GM12878 (cell line): Measurements from ENCODE around the gene F7. TPM values are rescaled to one million over a fixed set of nuclear protein-coding genes. Genes with fewer than 3 reads are reported as not detected.

Experiments used
- ATAC-seq: fragments of 200-7000 bp; cut with Tn5 transposase; 3 replicates; pipeline ENCODE4 v1.9.1; 2020; ENCODE audit warnings: mild to moderate bottlenecking, moderate library complexity
- BruUV-seq: library from RNA; stranded (reverse); fragments of 400-500 nt; replicated peaks from 2 replicates; lab custom pipeline; 2021; lab: Mats Ljungman, UMichigan
- CTCF ChIA-PET: fragments of 300-600 bp; sonication (Branson Sonifier 250); formaldehyde crosslinking; extraction: SDS; loops from one replicate; lab custom pipeline; 2021; ENCODE audit warnings: inconsistent platforms; lab: Yijun Ruan, JAX
- POLR2A ChIA-PET: fragments of 350-600 bp; formaldehyde crosslinking; extraction: SDS; loops from one replicate; lab custom pipeline; 2021; ENCODE audit warnings: inconsistent platforms; lab: Charles Lee
- RAD21 ChIA-PET: fragments of 300-600 bp; sonication (Branson Sonifier 250); formaldehyde crosslinking; loops from one replicate; lab custom pipeline; 2023; ENCODE audit warnings: antibody characterized with exemption; ENCODE audit not compliant: unreplicated experiment; lab: Charles Lee
- SMC1A ChIA-PET: fragments of 300-600 bp; sonication (Branson Sonifier 250); formaldehyde crosslinking; loops from one replicate; lab custom pipeline; 2023; ENCODE audit not compliant: unreplicated experiment, uncharacterized antibody; lab: Charles Lee
- DNase-seq: peaks from one replicate; pipeline ENCODE4 v3.0.0-alpha.2; 2011; ENCODE audit warnings: low read depth, low spot score
- FAIRE-seq: peaks from 3 replicates; lab custom pipeline; 2011; peaks lifted over from hg19 to GRCh38; lab: Jason Lieb, UNC
- H2AFZ ChIP-seq: 2 replicates; pipeline ENCODE4 v1.6.0; 2011; ENCODE audit warnings: low read depth, low read length, control low read depth; ENCODE audit not compliant: control insufficient read depth
- H3K27ac ChIP-seq: 2 replicates; pipeline ENCODE4 v1.5.1; 2011; ENCODE audit warnings: control low read depth; ENCODE audit not compliant: control insufficient read depth, insufficient read depth
- H3K27me3 ChIP-seq, 2 experiments: replicated peaks in 1 of 2; 2 replicates each; pipeline versions ENCODE4 v1.6.0 to v1.6.1; 2011; ENCODE audit warnings: low read length in 1 of 2; ENCODE audit not compliant: control insufficient read depth in 2 of 2, insufficient read depth in 2 of 2
- H3K36me3 ChIP-seq, 2 experiments: 2 replicates each; pipeline ENCODE4 v1.5.1; 2011; ENCODE audit warnings: low read length in 1 of 2; ENCODE audit not compliant: control insufficient read depth in 2 of 2, insufficient read depth in 2 of 2
- H3K4me1 ChIP-seq: 2 replicates; pipeline ENCODE4 v1.6.1; 2011; ENCODE audit warnings: mild to moderate bottlenecking, low read length, moderate library complexity, mixed read lengths; ENCODE audit not compliant: control insufficient read depth, insufficient read depth
- H3K4me2 ChIP-seq: 2 replicates; pipeline ENCODE4 v1.6.0; 2011; ENCODE audit warnings: control low read depth; ENCODE audit not compliant: control insufficient read depth, insufficient read depth
- H3K4me3 ChIP-seq: fragments of 200-600 bp; sonication (generic); 2 replicates; pipeline ENCODE4 v1.5.1; 2016
- H3K79me2 ChIP-seq: 2 replicates; pipeline ENCODE4 v1.6.0; 2011; ENCODE audit warnings: low read length; ENCODE audit not compliant: control insufficient read depth, insufficient read depth
- H3K9ac ChIP-seq: 2 replicates; pipeline ENCODE4 v1.8.0; 2011; ENCODE audit warnings: low read length, control low read depth, mixed read lengths; ENCODE audit not compliant: control insufficient read depth, insufficient read depth
- H3K9me3 ChIP-seq: replicated peaks from 3 replicates; pipeline ENCODE4 v1.5.1; 2011; ENCODE audit warnings: mild to moderate bottlenecking, low read length; ENCODE audit not compliant: control insufficient read depth, insufficient read depth
- H4K20me1 ChIP-seq: 2 replicates; pipeline ENCODE4 v1.6.0; 2011; ENCODE audit not compliant: control insufficient read depth, insufficient read depth
- CEBPB ChIP-seq, 2 experiments: fragments of 150-350 bp in 1 of 2; IDR thresholded peaks; 2 replicates each; pipeline ENCODE4 v1.6.1; 2012 to 2014; ENCODE audit warnings: low read depth in 2 of 2, low read length in 2 of 2, borderline replicate concordance in 1 of 2, inconsistent platforms in 1 of 2
- ESRRA ChIP-seq: IDR thresholded peaks from 2 replicates; pipeline ENCODE4 v1.6.1; 2012; ENCODE audit warnings: mild to moderate bottlenecking, low read length, improper control_type of control experiment
- FOXK2 ChIP-seq: fragments of 450-650 bp; IDR thresholded peaks from 2 replicates; pipeline ENCODE4 v1.6.1; 2017; ENCODE audit warnings: mild to moderate bottlenecking, moderate library complexity
- GABPA ChIP-seq: IDR thresholded peaks from 2 replicates; pipeline ENCODE4 v1.6.1; 2014; ENCODE audit warnings: antibody characterized with exemption, low read depth, mild to moderate bottlenecking, inconsistent platforms
- POU2F2 ChIP-seq: IDR thresholded peaks from 3 replicates; pipeline ENCODE4 v1.6.1; 2011; ENCODE audit warnings: low read depth, mild to moderate bottlenecking, low read length, borderline replicate concordance
- RAD51 ChIP-seq: fragments of 450-650 bp; IDR thresholded peaks from 2 replicates; pipeline ENCODE4 v1.6.1; 2016; ENCODE audit warnings: moderate library complexity, mild to moderate bottlenecking, inconsistent platforms
- SMC3 ChIP-seq: IDR thresholded peaks from 2 replicates; pipeline ENCODE4 v1.6.1; 2011; ENCODE audit warnings: low read length, improper control_type of control experiment, borderline replicate concordance
- SREBF2 ChIP-seq: IDR thresholded peaks from 2 replicates; pipeline ENCODE4 v1.6.1; 2012; ENCODE audit warnings: mild to moderate bottlenecking, low read length
- SUPT20H ChIP-seq: IDR thresholded peaks from 2 replicates; pipeline ENCODE4 v1.6.1; 2011; ENCODE audit warnings: low read depth, mild to moderate bottlenecking, low read length, moderate library complexity, borderline replicate concordance; ENCODE audit not compliant: control insufficient read depth
- WRNIP1 ChIP-seq: IDR thresholded peaks from 2 replicates; pipeline ENCODE4 v1.6.1; 2011; ENCODE audit warnings: low read depth, low read length, improper control_type of control experiment, borderline replicate concordance
- WGBS: methylation state at CpG from one replicate; pipeline ENCODE4 v1.1.6; 2016; ENCODE audit warnings: low lambda C conversion rate; ENCODE audit not compliant: insufficient replicate concordance, insufficient coverage; ENCODE audit errors: missing lambda C conversion rate; 5-methylcytosine and 5-hydroxymethylcytosine counted together
- in situ Hi-C: fragments of 300-500 bp; cut with MboI; formaldehyde crosslinking; loops from 9 replicates; pipeline ENCODE4 v1.14.3; 2018; ENCODE audit warnings: mixed read lengths
- intact Hi-C: fragments of 100-400 bp; cut with micrococcal nuclease; formaldehyde crosslinking; loops from one replicate; pipeline ENCODE4 v1.14.2; 2022; ENCODE audit not compliant: unreplicated experiment
- polyA plus RNA-seq, 11 experiments: library from polyadenylated mRNA; depleted of rRNA in 4 of 11; unstranded in 6 of 11; stranded (reverse) in 5 of 11; fragments of >200 nt; fragmentation: Nextera tagmentation in 4 of 11; fragmentation: Illumina TruSeq in 1 of 11; extraction: Ambion mirVana in 4 of 11; extraction: Trizol in 1 of 11; gene quantifications; 1 replicate in 1 of 11; 2 replicates in 10 of 11; pipeline versions ENCODE4 v1.2.1 to v1.2.3, GENCODE V29; 2011 to 2016; ENCODE audit warnings: inconsistent platforms in 2 of 11, missing spikeins in 2 of 11, low read depth in 1 of 11
- total RNA-seq, 4 experiments: library from RNA; depleted of rRNA in 3 of 4; stranded (reverse); fragments of >200 nt in 3 of 4; fragmentation: Illumina TruSeq in 1 of 4; extraction: Trizol in 1 of 4; gene quantifications; 2 replicates each; pipeline versions ENCODE4 v1.2.1 to v1.2.3, GENCODE V29; 2013 to 2021
- TF ChIP-seq, protein P1 (sequence below): IDR thresholded peaks from 2 replicates; pipeline ENCODE4 v1.6.1; 2012; ENCODE audit warnings: mild to moderate bottlenecking, low read depth, low read length

The F7 gene
- total and polyA plus RNA-seq, 10 of the 15 experiments (the other 5 are each of a cell fraction or from before 2014, with no cell fraction given) = not detected

DNA sequence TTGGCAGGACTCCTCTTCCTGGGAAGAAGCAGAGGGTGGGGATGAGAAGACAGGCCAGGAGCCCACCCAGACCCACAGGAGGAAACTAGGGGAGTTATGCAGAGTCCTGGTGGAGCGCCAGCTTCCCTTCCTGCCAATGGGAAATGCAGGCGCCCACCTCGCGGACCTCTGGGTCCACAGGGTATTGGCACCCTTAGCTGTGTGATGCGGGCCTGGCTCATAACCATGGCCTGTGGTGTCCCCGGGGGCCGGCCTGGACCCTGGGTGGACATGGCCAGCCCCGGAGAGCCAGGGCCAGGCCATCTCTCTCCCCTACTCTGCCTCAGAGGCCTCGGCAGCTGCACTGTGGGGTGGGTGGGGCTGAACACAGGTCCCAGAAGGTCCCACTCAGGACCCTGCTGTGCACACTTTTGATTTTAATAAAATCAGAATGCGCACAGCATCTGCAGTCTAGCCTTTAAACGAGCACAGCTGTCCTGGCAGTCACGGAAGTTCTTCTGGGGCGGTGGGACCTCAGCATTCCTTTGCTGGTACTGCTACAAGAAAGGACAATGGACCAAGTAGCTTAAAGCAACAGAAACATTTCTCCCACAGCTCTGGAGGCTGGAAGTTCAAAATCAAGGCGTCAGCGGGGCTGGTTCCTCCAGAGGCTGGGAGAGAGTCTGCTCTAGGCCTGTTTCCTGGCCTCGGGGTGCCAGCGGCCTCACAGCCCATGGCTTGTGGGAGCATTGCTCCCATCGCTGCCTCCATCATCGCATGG is 18.8 kb downstream of the F7 start:
- RAD21 ChIA-PET = no interaction called here
- no TSS peak for BruUV-seq

DNA sequence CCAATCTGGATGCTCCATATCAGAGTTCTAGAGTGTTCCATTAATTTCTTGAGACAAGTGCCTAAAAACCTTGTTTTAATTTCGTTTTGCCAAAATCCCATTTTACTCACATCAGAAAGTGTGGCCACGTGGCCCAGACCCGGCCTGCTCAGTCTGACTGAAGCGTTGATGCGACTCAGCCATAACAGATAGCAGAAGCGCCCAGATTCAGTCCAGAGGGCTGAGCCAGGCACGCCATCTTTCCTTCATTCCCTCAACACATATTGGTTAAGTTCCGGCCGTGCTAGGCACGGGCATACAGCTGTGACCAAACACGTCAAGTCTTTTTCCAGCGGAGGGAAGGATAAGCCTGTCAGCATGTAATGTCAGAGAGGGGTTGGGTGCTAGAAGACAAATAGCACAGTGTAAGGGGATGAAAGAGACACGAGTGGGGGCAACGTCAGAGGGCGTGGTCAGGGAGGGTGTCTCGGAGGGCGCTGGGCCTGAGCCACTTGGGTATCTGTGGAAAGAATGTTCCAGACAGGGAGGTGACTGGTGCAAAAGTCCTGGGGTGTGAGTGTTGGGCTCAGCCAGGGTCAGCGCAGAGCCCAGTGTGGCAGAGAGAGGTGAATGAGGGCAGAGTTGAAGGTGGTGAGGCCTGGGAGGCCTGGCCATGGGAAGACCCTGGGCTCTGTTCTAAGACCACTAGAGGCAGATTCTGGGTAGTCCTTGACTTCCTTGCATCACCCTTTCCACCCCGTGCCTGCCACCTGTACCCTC is 20.1 kb downstream of the F7 start:
- ATAC-seq = no peak
- H3K79me2 ChIP-seq = no peaks in the 10 kb centered on the region
- no peaks in the 10 kb centered on the region for H3K4me1 ChIP-seq
- H2AFZ ChIP-seq = no peak overlapping the region
- H3K27me3 ChIP-seq = no peaks in the 10 kb centered on the region
- in situ Hi-C loops (no loop called here), intact Hi-C loops (loop anchor here (10.0 kb wide), 1 partner anchor 181 kb away; no protein-coding TSS in a partner anchor)
- no peak overlapping the region for H3K4me2 ChIP-seq
- DNase-seq = no peak
- H3K27ac ChIP-seq = no peak overlapping the region
- no peaks in the 10 kb centered on the region for H4K20me1 ChIP-seq
- ChIA-PET CTCF (no interaction called here), RAD21 (no interaction called here)
- H3K36me3 ChIP-seq = no peaks in the 10 kb centered on the region
- BruUV-seq = no TSS peak
- H3K9ac ChIP-seq = no peak overlapping the region
- TF ChIP-seq POU2F2 = no peak
- TF ChIP-seq, protein P1, sequence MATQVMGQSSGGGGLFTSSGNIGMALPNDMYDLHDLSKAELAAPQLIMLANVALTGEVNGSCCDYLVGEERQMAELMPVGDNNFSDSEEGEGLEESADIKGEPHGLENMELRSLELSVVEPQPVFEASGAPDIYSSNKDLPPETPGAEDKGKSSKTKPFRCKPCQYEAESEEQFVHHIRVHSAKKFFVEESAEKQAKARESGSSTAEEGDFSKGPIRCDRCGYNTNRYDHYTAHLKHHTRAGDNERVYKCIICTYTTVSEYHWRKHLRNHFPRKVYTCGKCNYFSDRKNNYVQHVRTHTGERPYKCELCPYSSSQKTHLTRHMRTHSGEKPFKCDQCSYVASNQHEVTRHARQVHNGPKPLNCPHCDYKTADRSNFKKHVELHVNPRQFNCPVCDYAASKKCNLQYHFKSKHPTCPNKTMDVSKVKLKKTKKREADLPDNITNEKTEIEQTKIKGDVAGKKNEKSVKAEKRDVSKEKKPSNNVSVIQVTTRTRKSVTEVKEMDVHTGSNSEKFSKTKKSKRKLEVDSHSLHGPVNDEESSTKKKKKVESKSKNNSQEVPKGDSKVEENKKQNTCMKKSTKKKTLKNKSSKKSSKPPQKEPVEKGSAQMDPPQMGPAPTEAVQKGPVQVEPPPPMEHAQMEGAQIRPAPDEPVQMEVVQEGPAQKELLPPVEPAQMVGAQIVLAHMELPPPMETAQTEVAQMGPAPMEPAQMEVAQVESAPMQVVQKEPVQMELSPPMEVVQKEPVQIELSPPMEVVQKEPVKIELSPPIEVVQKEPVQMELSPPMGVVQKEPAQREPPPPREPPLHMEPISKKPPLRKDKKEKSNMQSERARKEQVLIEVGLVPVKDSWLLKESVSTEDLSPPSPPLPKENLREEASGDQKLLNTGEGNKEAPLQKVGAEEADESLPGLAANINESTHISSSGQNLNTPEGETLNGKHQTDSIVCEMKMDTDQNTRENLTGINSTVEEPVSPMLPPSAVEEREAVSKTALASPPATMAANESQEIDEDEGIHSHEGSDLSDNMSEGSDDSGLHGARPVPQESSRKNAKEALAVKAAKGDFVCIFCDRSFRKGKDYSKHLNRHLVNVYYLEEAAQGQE = no peak
- TF ChIP-seq, all 136 proteins: peak for 0
- SMC1A ChIA-PET = no interaction called here
- POLR2A ChIA-PET = no interaction called here
- WGBS = 32% methylated on average over 19 of the region's 19 CpGs
- Histone ChIP-seq H3K9me3 (no peaks in the 10 kb centered on the region), H3K4me3 (no peak overlapping the region)
- no peak for FAIRE-seq

More for the DNA sequence above, 18.8 kb downstream of the F7 start:
- CTCF ChIA-PET = no interaction called here
- SMC1A ChIA-PET = no interaction called here
- Histone ChIP-seq H3K9me3 (no peaks in the 10 kb centered on the region), H3K9ac (no peak overlapping the region), H3K4me2 (no peak overlapping the region), H3K36me3 (no peaks in the 10 kb centered on the region), H3K4me1 (no peaks in the 10 kb centered on the region), H3K4me3 (no peak overlapping the region), H4K20me1 (no peaks in the 10 kb centered on the region), H2AFZ (no peak overlapping the region), H3K27me3 (no peaks in the 10 kb centered on the region), H3K79me2 (no peaks in the 10 kb centered on the region), H3K27ac (no peak overlapping the region)
- TF ChIP-seq SMC3 (no peak), RAD51 (no peak), SREBF2 (no peak), SUPT20H (no peak), GABPA (no peak), ESRRA (no peak), CEBPB (IDR thresholded peaks at IDR 0.05; ENCODE audit: borderline replicate concordance in 1 of 2, low read depth in 2 of 2, low read length in 2 of 2) (no peak), FOXK2 (no peak), WRNIP1 (no peak)
- DNase-seq (no peak), ATAC-seq (no peak), FAIRE-seq (no peak)
- intact Hi-C loops (loop anchor here (10.0 kb wide), 1 partner anchor 180 kb away; no protein-coding TSS in a partner anchor), in situ Hi-C loops (no loop called here)
- POLR2A ChIA-PET = no interaction called here
- WGBS = 65% methylated on average over 19 of the region's 19 CpGs
